CD14-positive monocyte (primary cell): Measurements from ENCODE around the gene SPSB3. TPM values are rescaled to one million over a fixed set of nuclear protein-coding genes. Genes with fewer than 3 reads are reported as not detected.
A peak's percentile ranks its signal among the peaks of the same experiment; 100 is the strongest.

ENCODE experiments used
- DNase-seq, 3 donors: peaks; one replicate each; pipeline ENCODE4 v3.0.0-alpha.2; 2011 to 2022
- H2AFZ ChIP-seq: 2 replicates; pipeline ENCODE4 v1.6.0; 2012; ENCODE audit warnings: mild to moderate bottlenecking, low read depth, low read length, inconsistent platforms; ENCODE audit not compliant: insufficient read depth, poor library complexity, severe bottlenecking
- H3K27ac ChIP-seq, 2 donors: 1 replicate in 1 of 2; 2 replicates in 1 of 2; pipeline ENCODE4 v1.5.1; 2012 to 2013; ENCODE audit warnings: low read length in 2 of 2, control low read depth in 1 of 2, inconsistent platforms in 1 of 2, low read depth in 1 of 2, mild to moderate bottlenecking in 1 of 2
- H3K27me3 ChIP-seq, 2 donors: one replicate each; pipeline versions ENCODE4 v1.6.0 to v1.6.1; 2011 to 2013; ENCODE audit warnings: low read length in 2 of 2; ENCODE audit not compliant: control insufficient read depth in 2 of 2, insufficient read depth in 2 of 2
- H3K36me3 ChIP-seq, 2 donors: replicated peaks in 1 of 2; 1 replicate in 1 of 2; 2 replicates in 1 of 2; pipeline versions ENCODE4 v1.5.1 to v1.6.1; 2012 to 2013; ENCODE audit warnings: low read length in 2 of 2, control low read depth in 1 of 2, inconsistent platforms in 1 of 2, mild to moderate bottlenecking in 1 of 2; ENCODE audit not compliant: insufficient read depth in 2 of 2, control insufficient read depth in 1 of 2
- H3K4me1 ChIP-seq, 2 donors: 1 replicate in 1 of 2; 2 replicates in 1 of 2; pipeline versions ENCODE4 v1.5.1 to v1.6.1; 2012 to 2013; ENCODE audit warnings: low read length in 2 of 2, control low read depth in 1 of 2, inconsistent platforms in 1 of 2, mild to moderate bottlenecking in 1 of 2, moderate library complexity in 1 of 2; ENCODE audit not compliant: insufficient read depth in 2 of 2, control insufficient read depth in 1 of 2
- H3K4me2 ChIP-seq: replicated peaks from 2 replicates; pipeline ENCODE3; 2012; ENCODE audit warnings: low read length, moderate library complexity, mild to moderate bottlenecking; ENCODE audit not compliant: poor library complexity, severe bottlenecking; ENCODE audit errors: extremely low read depth
- H3K4me3 ChIP-seq, 3 experiments: fragments of 200-600 bp in 1 of 3; sonication (generic) in 1 of 3; replicated peaks in 1 of 3; 1 replicate in 2 of 3; 2 replicates in 1 of 3; pipeline ENCODE4 v1.5.1; 2011 to 2013; ENCODE audit warnings: low read length in 3 of 3, mild to moderate bottlenecking in 3 of 3, control low read depth in 2 of 3, low read depth in 2 of 3, inconsistent platforms in 1 of 3, moderate library complexity in 1 of 3
- H3K79me2 ChIP-seq: 2 replicates; pipeline ENCODE4 v1.6.0; 2012; ENCODE audit warnings: mild to moderate bottlenecking, control low read depth, inconsistent platforms, low read length, moderate library complexity; ENCODE audit not compliant: insufficient read depth
- H3K9ac ChIP-seq: 2 replicates; pipeline ENCODE4 v1.6.0; 2017; ENCODE audit warnings: low read length, mild to moderate bottlenecking; ENCODE audit not compliant: insufficient read depth, poor library complexity, severe bottlenecking
- H3K9me3 ChIP-seq, 2 donors: replicated peaks in 1 of 2; 1 replicate in 1 of 2; 2 replicates in 1 of 2; pipeline versions ENCODE4 v1.5.1 to v1.6.1; 2012 to 2013; ENCODE audit warnings: low read length in 2 of 2, control low read depth in 1 of 2; ENCODE audit not compliant: control insufficient read depth in 1 of 2, insufficient read depth in 1 of 2
- H4K20me1 ChIP-seq: 2 replicates; pipeline ENCODE4 v1.6.0; 2012; ENCODE audit warnings: mild to moderate bottlenecking, low read length, control low read depth, moderate library complexity; ENCODE audit not compliant: insufficient read depth
- H3K27ac Mint-ChIP-seq, 7 donors: one replicate each; pipeline ENCODE4 v1.8.0; 2020; ENCODE audit warnings: mild to moderate bottlenecking in 7 of 7, mixed read lengths in 7 of 7, moderate library complexity in 6 of 7, inconsistent platforms in 2 of 7
- H3K27me3 Mint-ChIP-seq, 3 donors: one replicate each; pipeline ENCODE4 v1.8.0; 2021 to 2022; ENCODE audit warnings: low read depth in 3 of 3, mild to moderate bottlenecking in 3 of 3, mixed read lengths in 3 of 3, moderate library complexity in 3 of 3, inconsistent platforms in 1 of 3
- H3K36me3 Mint-ChIP-seq, 2 donors: one replicate each; pipeline ENCODE4 v1.8.0; 2020; ENCODE audit warnings: mixed read lengths in 2 of 2, inconsistent platforms in 1 of 2, mild to moderate bottlenecking in 1 of 2
- H3K4me1 Mint-ChIP-seq: one replicate; pipeline ENCODE4 v1.8.0; 2020; ENCODE audit warnings: mild to moderate bottlenecking, mixed read lengths
- H3K4me3 Mint-ChIP-seq, 2 donors: one replicate each; pipeline ENCODE4 v1.8.0; 2020; ENCODE audit warnings: mild to moderate bottlenecking in 2 of 2, mixed read lengths in 2 of 2, moderate library complexity in 1 of 2
- H3K9me3 Mint-ChIP-seq, 7 donors: one replicate each; pipeline ENCODE4 v1.8.0; 2020 to 2022; ENCODE audit warnings: mixed read lengths in 7 of 7, mild to moderate bottlenecking in 6 of 7, moderate library complexity in 6 of 7, inconsistent platforms in 2 of 7
- WGBS: methylation state at CpG from one replicate; pipeline ENCODE4 v1.1.5; 2013; ENCODE audit warnings: missing lambda C conversion rate; ENCODE audit not compliant: insufficient coverage; 5-methylcytosine and 5-hydroxymethylcytosine counted together
- intact Hi-C, 2 donors: fragments of 100-400 bp; cut with micrococcal nuclease; formaldehyde crosslinking; loops; one replicate each; pipeline versions ENCODE4 v1.15.0 to v1.15.1; 2023
- polyA plus RNA-seq, 3 donors: library from polyadenylated mRNA; depleted of rRNA in 1 of 3; unstranded in 2 of 3; stranded (reverse) in 1 of 3; fragments of 300-500 nt in 2 of 3; fragments of >200 nt in 1 of 3; fragmentation: Illumina TruSeq in 2 of 3; gene quantifications; 1 replicate in 2 of 3; 2 replicates in 1 of 3; pipeline ENCODE4 v1.2.3, GENCODE V29; 2012 to 2021
- TF ChIP-seq, protein P1 (sequence below): fragments of 200-600 bp; IDR thresholded peaks from one replicate; pipeline ENCODE4 v1.8.0; 2022; ENCODE audit warnings: antibody characterized with exemption, mild to moderate bottlenecking

Gene SPSB3
- polyA plus RNA-seq, 3 donors = 36.8 to 151 (median 40.2) TPM

- peaks cover 39% of the 10 kb centered on the region in 2 donors for H3K36me3 ChIP-seq
- no peak for DNase-seq
- no peaks in the 10 kb centered on the region for H3K27me3 Mint-ChIP-seq
- H3K4me1 ChIP-seq = peaks cover 25 to 41% of the 10 kb centered on the region in 2 donors
- no peaks in the 10 kb centered on the region for H3K9me3 Mint-ChIP-seq
- H3K4me2 ChIP-seq = no peak overlapping the region
- H3K79me2 ChIP-seq = peaks cover 51% of the 10 kb centered on the region
- no peak overlapping the region for H3K9ac ChIP-seq
- intact Hi-C loops = loop anchor here (10.0 kb wide), 3 partner anchors 73 to 303 kb away; partner anchors contain the start of genes CLCN7 (in 1 of the 2) and MAPK8IP3 (in 1 of the 2)
- H4K20me1 ChIP-seq = peaks cover 88% of the 10 kb centered on the region
- no peaks in the 10 kb centered on the region for H3K27me3 ChIP-seq
- TF ChIP-seq, protein P1, sequence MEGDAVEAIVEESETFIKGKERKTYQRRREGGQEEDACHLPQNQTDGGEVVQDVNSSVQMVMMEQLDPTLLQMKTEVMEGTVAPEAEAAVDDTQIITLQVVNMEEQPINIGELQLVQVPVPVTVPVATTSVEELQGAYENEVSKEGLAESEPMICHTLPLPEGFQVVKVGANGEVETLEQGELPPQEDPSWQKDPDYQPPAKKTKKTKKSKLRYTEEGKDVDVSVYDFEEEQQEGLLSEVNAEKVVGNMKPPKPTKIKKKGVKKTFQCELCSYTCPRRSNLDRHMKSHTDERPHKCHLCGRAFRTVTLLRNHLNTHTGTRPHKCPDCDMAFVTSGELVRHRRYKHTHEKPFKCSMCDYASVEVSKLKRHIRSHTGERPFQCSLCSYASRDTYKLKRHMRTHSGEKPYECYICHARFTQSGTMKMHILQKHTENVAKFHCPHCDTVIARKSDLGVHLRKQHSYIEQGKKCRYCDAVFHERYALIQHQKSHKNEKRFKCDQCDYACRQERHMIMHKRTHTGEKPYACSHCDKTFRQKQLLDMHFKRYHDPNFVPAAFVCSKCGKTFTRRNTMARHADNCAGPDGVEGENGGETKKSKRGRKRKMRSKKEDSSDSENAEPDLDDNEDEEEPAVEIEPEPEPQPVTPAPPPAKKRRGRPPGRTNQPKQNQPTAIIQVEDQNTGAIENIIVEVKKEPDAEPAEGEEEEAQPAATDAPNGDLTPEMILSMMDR = no peak
- no peak overlapping the region for H3K4me3 Mint-ChIP-seq
- no peak overlapping the region for H3K4me3 ChIP-seq
- no peak overlapping the region for H3K27ac Mint-ChIP-seq
- WGBS = 91% methylated on average over 36 of the region's 36 CpGs
- no peak overlapping the region for H3K27ac ChIP-seq
- H3K36me3 Mint-ChIP-seq = peaks cover 5 to 43% of the 10 kb centered on the region in 2 donors
- H2AFZ ChIP-seq = no peak overlapping the region
- peaks cover 26% of the 10 kb centered on the region for H3K4me1 Mint-ChIP-seq
- no peaks in the 10 kb centered on the region for H3K9me3 ChIP-seq
Measured at GRCh38 chr16:1777375-1778199, 4.8 kb downstream of the SPSB3 start.

- Mint-ChIP-seq H3K4me1 (peaks cover 31% of the 10 kb centered on the region), H3K36me3 (peaks cover 5 to 47% of the 10 kb centered on the region in 2 donors), H3K4me3 (no peak overlapping the region), H3K27ac (peak overlapping the region in 1 of 7 donors; percentile 70), H3K27me3 (no peaks in the 10 kb centered on the region), H3K9me3 (no peaks in the 10 kb centered on the region)
- Histone ChIP-seq H3K9ac (no peak overlapping the region), H3K9me3 (no peaks in the 10 kb centered on the region), H2AFZ (no peak overlapping the region), H3K36me3 (peaks cover 39% of the 10 kb centered on the region in 2 donors), H3K27ac (no peak overlapping the region), H3K4me3 (no peak overlapping the region), H4K20me1 (peaks cover 93% of the 10 kb centered on the region), H3K27me3 (no peaks in the 10 kb centered on the region), H3K4me2 (no peak overlapping the region), H3K4me1 (peaks cover 31 to 45% of the 10 kb centered on the region in 2 donors), H3K79me2 (peaks cover 57% of the 10 kb centered on the region)
- DNase-seq = no peak
- 93% methylated on average over 22 of the region's 22 CpGs for WGBS
- intact Hi-C loops = loop anchor here (10.0 kb wide), 3 partner anchors 72 to 302 kb away; partner anchors contain the start of genes CLCN7 (in 1 of the 2) and MAPK8IP3 (in 1 of the 2)
- TF ChIP-seq, protein P1 = no peak
Measured at GRCh38 chr16:1776991-1777374, 5.4 kb downstream of the SPSB3 start.
